H7 (cell line): ENCODE data around the gene C3orf62. TPM values are rescaled to one million over a fixed set of nuclear protein-coding genes. Genes with fewer than 3 reads are reported as not detected.

ENCODE experiments used
- DNase-seq: peaks from one replicate; pipeline ENCODE4 v3.0.0; 2012
- H3K27me3 ChIP-seq: 2 replicates; pipeline ENCODE4 v1.6.0; 2011; ENCODE audit warnings: mild to moderate bottlenecking, low read length; ENCODE audit not compliant: control insufficient read depth, insufficient read depth
- H3K36me3 ChIP-seq: replicated peaks from 2 replicates; pipeline ENCODE4 v1.5.1; 2011; ENCODE audit warnings: low read length; ENCODE audit not compliant: control insufficient read depth, insufficient read depth
- H3K4me3 ChIP-seq: 2 replicates; pipeline ENCODE4 v1.5.1; 2011; ENCODE audit warnings: low read depth, mild to moderate bottlenecking, control low read depth, low read length, moderate library complexity; ENCODE audit not compliant: insufficient read depth
- total RNA-seq: library from RNA; depleted of rRNA; stranded (reverse); fragments of >200 nt; shearing (Covaris generic); gene quantifications from 2 replicates; pipeline ENCODE4 v1.2.3, GENCODE V29; 2014; rRNA removed

C3orf62 gene
- total RNA-seq: 0.80 and 1.3 TPM in 2 replicates

DNA sequence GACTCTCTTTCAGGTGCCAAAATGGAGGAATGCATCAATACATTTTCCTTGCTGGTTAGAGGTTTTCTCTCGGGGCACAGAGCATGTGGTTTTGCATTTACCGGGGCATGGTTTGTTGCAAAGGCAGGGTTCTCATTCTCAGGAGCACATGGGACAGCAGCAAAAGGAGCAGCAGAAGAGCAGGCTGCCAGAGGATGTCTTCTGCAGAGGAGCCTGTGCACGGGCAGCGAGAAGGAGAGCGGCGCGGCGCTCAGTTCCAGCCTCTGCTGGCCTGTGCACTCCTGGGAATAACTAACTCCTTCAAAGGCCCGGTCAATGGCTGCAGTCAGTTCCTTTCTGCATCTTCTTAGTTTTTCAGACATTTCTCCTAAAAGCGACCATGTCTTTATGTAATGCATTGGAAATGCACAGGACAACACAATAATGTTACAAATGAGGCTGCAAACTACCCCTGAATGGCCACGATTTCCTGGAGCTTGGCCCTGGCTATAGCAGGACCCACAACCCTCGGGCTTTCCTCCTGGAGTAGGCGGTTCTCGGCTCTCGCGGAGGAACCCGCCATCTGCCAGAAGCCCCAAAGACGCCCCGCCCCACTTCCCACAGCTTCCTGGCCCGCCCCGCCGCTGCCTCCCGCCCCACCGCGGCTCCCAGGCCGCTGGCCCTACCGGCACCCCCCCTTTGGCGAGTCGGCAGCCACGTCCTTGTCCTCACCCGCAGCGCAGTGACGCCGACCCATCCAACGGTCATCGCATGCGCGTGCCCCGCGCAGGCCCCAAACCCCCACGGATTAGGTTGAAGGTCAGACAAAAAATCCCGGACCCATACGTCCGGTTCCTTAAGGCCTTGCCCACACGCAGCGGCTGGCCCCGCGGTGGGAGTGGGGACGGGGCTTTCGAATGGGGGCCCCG is at the start of gene C3orf62:
Gene C3orf62 (minus strand): TSS at position 758 of the 908 bp plus-strand sequence. CDS start 360 bp downstream, at position 398.
- DNase-seq: peak; percentile 92
- peak within 1 kb of the TSS; percentile 35 for H3K4me3 ChIP-seq
- no peaks in the 10 kb centered on the region for H3K27me3 ChIP-seq
- H3K36me3 ChIP-seq: peaks cover 4% of the 10 kb centered on the region

DNA sequence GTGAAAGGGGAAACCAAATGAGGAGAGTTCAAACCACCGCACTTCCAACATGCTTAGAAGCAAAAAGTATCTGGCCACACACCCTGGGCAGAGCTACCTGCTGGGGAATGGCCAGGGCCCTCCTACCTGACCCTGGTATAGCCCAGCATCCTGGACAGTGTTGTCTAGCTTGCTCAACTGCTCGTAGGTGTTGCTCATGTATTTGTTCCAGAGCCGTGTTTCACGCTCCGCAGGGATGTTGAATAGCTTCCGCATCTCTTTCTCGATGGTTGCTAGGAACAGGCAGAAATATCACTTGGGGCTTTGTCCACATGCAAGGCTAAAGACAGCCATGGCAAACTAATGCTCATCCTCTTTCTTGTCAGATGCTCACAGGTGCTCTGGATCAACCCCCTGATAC is 47.7 kb upstream of the C3orf62 start:
- no peak overlapping the region for H3K4me3 ChIP-seq
- no peaks in the 10 kb centered on the region for H3K27me3 ChIP-seq
- DNase-seq: no peak
- peaks cover 12% of the 10 kb centered on the region for H3K36me3 ChIP-seq

DNA sequence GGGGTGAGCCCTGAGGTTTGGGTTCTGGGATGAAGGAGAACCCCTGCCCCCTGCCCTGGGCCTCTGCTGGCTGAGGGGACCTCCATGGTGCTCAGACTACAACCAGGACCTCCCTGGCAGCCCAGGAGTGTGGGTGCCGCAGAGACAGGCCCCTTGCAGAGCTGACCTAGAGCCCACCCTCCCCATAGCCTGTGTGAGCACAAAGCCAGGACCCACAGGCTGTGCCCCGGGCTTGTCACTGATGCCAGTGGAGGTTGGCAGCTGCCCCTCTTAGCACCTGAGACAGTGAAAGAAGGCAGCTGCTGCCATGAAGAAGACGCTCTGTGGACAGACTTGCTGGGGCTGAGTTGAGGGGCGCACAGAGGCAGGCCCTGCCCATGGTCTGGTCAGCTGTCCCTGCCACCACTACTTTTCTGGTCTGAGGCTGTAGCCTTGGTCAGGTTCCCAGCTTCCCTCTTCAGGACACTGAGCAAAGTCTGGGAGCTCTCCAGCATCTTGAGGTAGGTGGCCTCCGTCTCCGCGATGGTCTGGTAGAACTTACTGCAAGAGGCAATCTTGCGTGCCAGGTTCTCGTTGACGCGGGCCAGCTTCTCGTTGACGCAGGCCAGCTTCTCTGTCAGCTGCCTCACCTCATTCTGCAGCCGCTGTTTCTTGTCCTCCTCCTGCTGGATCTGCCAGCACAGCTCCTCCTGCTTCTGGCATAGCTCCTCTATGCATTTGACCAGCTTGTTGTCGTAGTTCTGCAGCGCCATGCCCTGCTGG is 39.8 kb upstream of the C3orf62 start:
- Histone ChIP-seq H3K4me3 (no peak overlapping the region), H3K27me3 (no peaks in the 10 kb centered on the region), H3K36me3 (peaks cover 4% of the 10 kb centered on the region)
- DNase-seq: no peak

DNA sequence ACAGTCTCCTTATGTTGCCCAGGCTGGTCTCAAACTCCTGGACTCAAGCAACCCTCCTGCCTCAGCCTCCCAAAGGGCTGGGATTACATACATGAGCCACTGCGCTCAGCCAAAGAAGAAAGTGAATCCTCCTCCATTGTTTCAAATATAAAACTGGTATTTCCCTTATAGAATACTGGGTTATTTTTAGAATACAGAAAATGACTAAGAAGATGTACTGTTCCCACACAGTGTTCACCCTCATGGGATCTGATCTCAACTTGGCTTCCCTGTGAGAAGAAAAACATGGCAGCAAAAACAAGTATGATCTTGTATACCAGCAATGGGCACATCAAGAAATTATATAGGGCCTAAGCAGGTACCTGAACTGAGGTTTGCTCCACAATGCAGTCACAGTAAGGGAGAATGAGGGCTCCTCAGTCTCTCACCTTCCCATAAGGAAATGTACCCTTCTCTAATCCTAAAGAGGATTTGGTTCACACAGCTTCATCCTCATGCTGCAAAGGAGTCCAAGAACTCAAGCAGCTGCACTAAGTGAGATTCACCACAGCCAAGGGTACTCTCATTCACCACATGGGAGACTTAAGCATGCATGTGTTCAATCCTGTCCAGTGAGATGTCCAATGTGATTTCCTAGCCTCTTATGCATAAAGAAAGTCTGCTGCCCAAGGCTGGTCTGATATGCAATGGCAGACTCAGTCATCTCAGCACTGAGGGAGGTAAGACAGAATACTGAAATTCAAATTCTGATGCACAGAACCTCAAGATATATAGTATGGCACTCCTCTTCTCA is 37.1 kb upstream of the C3orf62 start:
- Histone ChIP-seq H3K36me3 (peaks cover 6% of the 10 kb centered on the region), H3K27me3 (no peaks in the 10 kb centered on the region), H3K4me3 (no peak overlapping the region)
- no peak for DNase-seq

DNA sequence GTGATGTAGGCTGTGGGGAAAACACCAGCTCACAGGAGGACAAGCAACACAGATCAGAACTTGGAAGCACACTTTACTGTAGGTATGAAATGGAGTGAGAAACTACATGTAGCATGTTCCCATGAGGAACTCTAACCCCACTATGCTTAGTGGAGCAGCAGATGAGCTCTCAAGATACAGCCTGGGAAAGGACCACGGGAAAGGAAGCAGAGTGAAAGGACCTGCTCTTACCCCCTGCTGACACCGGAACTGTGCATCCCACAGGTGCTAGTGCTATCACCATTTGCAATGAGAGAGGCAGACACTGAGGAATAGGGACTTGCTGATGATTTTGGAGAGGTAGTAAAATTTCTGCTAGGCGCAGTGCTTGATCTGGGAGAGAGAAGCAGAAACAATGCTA is 34.3 kb upstream of the C3orf62 start:
- DNase-seq: no peak
- no peak overlapping the region for H3K4me3 ChIP-seq
- peaks cover 2% of the 10 kb centered on the region for H3K36me3 ChIP-seq
- no peaks in the 10 kb centered on the region for H3K27me3 ChIP-seq

DNA sequence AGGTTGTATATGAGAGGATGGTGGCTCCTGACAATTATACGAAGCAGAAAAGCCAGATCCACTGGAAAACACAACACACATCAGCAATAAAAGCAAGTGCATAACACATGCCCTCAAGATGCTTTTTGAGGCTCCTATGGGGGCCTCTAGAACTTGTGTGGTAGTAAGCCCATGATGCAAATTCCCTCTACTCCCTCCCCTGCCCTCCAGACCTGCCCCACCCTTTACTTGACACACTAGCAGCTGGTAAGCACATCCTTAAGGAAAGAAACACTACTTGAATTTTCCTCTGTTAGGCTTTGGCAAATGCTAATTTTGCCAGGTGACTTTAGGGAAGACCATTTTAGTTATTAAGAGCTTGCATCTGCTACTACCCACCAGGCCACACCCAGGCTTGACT is 33.6 kb upstream of the C3orf62 start:
- H3K4me3 ChIP-seq: no peak overlapping the region

DNA sequence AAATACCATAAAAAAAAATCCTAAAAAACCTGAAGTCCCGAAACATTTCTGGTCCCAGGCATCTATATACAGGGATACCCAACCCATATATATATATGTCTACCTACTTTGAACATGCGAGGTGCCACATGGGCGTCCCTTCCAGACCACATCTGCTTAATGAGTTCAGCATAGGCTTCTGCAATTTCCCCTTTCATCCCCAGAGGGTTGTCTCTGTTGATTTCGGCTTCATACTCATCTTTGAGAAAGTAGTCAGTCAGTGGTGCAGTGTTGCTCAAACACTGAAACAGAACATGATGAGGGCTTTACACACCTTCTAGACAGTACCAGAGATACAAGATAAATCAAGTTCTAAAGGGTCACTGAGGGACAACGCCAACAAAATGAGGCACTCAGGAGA is 28.6 kb upstream of the C3orf62 start:
- no peak overlapping the region for H3K4me3 ChIP-seq
- H3K27me3 ChIP-seq: no peaks in the 10 kb centered on the region
- H3K36me3 ChIP-seq: peaks cover 2% of the 10 kb centered on the region
- DNase-seq: no peak

More for the DNA sequence above, 33.6 kb upstream of the C3orf62 start:
- Histone ChIP-seq H3K36me3 (peaks cover 4% of the 10 kb centered on the region), H3K27me3 (no peaks in the 10 kb centered on the region)
- DNase-seq: no peak

DNA sequence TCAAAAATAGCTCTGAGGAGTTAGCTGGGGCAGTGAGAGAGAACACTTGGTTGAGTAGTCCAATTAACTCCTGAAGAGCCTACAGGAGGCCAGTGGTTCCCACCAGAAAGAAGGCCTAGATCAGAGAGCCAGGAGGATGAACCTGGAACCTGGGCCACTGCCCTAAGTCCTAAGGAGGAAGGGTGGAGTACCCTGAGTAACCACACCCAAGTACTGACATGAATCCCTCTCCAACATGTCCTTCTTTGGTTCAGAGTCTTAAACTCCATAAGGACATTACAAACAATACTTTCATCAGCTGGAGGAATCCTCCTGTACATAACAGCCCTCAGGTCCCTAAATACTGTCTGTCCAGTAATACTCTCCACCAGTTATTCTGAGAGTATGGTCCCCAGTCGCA is 25.6 kb upstream of the C3orf62 start:
- peaks cover 18% of the 10 kb centered on the region for H3K36me3 ChIP-seq
- no peak for DNase-seq
- H3K4me3 ChIP-seq: no peak overlapping the region
- H3K27me3 ChIP-seq: no peaks in the 10 kb centered on the region

DNA sequence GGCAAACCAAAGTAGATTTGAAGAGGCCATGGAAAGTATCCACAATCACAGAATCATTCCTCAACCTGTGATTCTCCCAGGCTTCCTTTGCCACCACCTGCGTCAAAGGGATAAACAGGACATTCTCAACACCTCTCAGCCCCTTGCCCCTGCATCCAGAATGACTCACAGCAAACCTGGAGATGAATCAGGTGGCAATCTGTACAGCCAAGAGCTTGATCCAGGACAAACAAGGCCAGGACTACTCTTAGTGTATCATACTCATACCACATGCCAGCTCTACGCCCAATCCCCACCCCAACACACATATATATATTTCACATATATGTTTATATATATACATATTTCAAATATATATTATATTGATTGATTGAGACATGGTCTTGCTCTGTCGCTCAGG is 23.6 kb upstream of the C3orf62 start:
- no peak overlapping the region for H3K4me3 ChIP-seq
- no peaks in the 10 kb centered on the region for H3K27me3 ChIP-seq
- H3K36me3 ChIP-seq: peaks cover 22% of the 10 kb centered on the region
- DNase-seq: no peak

DNA sequence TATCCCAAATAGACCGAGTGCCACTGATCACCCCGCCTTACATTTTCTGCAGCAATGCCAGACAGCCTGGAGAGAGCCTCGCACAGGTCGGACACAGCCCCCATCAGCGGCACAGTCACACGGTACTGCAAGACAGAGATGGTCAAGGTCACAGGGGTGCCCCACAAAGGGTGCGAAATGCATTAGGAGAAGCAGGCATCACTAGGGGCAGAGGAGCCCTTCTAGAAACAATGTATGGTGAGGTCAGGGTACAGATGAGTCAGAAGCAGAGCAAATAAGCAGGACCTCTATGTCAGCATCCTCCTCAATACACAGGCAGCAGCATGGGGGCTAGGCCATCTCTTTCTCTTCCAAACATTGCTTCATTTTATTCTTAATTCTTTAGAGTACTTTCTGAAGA is 21.5 kb upstream of the C3orf62 start:
- DNase-seq: no peak
- H3K27me3 ChIP-seq: no peaks in the 10 kb centered on the region
- H3K4me3 ChIP-seq: no peak overlapping the region
- H3K36me3 ChIP-seq: peaks cover 28% of the 10 kb centered on the region

DNA sequence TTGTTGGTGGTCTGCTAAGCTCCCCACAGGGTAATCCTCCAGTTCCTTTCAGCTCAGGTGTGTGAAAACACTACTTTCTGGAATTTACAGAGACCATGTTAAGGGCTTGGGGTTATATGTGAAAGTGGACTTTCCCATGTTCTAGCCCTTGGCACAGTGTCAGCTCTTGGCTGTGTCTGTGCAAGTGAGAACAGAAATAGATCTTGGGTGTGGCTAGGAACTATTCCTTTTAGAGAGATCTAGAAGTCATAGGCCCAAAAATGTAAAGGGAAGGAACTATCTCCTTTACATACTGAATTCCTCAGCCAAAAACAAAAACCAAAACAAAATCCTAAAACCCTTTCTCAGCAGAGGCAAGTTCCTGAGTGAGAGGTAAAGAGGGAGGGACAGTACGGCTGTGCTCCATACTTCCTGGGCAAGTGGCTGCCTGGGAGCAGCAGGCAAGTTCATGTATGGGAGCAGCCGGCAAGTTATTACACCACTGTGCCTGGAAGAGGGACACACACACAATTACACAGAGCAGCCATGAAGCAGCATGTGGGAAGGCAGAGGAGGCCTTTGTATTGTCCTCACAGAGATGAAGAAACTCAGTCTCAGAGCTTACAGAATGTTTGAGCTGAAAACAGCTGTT is 19.9 kb upstream of the C3orf62 start:
- H3K27me3 ChIP-seq: no peaks in the 10 kb centered on the region
- no peak for DNase-seq
- H3K4me3 ChIP-seq: no peak overlapping the region
- peaks cover 31% of the 10 kb centered on the region for H3K36me3 ChIP-seq

DNA sequence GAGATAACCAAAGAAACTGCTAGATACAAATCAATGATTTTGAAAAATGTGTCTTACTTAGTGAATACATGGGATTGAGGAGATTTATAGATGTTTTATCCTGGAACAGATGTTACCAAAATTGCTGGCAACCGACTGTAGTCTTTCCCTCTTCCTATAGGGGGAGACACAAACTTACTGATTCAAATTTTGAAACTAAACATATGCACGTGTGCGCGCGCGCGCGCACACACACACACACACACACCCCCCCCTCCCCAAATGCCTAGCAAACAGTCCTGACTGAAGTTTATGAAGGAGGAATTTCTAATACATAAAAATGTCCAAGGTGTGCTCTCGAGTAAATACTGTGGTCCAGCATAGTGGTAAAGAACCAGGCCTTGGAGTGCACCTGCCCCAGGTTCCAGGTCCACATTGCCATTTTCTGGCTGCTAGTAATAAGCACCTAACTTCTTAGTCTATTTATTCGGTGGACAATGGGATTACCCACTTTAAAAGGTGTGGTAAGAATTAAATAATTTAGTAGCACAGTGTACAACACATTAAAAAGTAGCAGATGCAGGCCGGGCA is 18.5 kb upstream of the C3orf62 start:
- no peaks in the 10 kb centered on the region for H3K27me3 ChIP-seq
- H3K4me3 ChIP-seq: no peak overlapping the region
- DNase-seq: peak; percentile 51
- H3K36me3 ChIP-seq: peaks cover 32% of the 10 kb centered on the region

DNA sequence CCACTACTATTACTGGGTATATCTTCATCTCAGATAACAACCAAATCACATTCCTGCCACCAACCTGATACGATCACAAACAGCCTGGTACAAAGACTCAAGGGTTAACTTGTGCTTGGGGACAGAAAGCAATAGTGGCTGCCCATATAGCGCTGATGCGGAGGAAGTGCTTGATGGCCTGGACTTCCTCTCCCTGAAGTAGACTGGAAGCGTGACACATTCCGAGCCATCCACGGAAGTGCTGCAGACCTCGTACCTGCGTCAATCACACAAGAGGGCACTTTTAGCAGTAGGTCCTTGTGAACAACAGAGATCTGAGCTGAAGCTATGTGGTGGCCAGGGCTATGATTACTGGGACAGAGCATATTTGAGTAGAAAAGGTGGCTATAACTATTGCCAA is 17.3 kb upstream of the C3orf62 start:
- DNase-seq: no peak
- Histone ChIP-seq H3K36me3 (peaks cover 27% of the 10 kb centered on the region), H3K27me3 (no peaks in the 10 kb centered on the region), H3K4me3 (no peak overlapping the region)

DNA sequence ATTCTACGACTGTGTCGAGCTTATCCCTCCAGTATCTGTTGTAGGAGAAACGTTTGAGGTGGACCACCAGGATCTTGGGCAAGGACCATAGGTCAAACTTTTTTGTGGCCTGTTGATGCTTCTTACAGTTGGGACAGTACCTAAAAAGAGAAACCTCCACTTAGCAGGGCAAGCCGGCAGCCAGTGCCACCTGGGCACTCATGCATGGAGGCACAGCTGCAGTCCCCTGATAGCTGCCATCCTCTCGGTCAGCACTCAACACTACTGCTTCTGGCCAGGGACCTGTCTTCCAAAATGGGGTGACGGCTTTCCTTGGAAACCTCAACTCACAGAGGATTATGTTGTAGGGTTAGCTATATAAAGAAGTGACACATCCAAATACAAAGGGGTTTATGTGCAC is 7.0 kb upstream of the C3orf62 start:
- Histone ChIP-seq H3K36me3 (peaks cover 25% of the 10 kb centered on the region), H3K4me3 (no peak overlapping the region), H3K27me3 (no peaks in the 10 kb centered on the region)
- DNase-seq: no peak
